ENCODE data around the gene MAEA.
"Not testable (repeated sequence)": the region's sequence is repeated elsewhere in the genome, so short reads cannot be mapped to it uniquely, and the experiment has no call there.

MAEA gene

GRCh38 chr4:1315836-1316536, 26.3 kb downstream of the MAEA start:
- H3K36me3 Mint-ChIP-seq: peaks cover 5% of the 10 kb centered on the region
- H3K9me3 Mint-ChIP-seq (ENCODE audit: low read depth): no peaks in the 10 kb centered on the region
- no peaks in the 10 kb centered on the region for H3K27me3 Mint-ChIP-seq
- no peak overlapping the region for H3K4me3 Mint-ChIP-seq
- H3K27ac Mint-ChIP-seq: peak overlapping the region; percentile 72
- peaks cover 13% of the 10 kb centered on the region for H3K4me1 Mint-ChIP-seq (ENCODE audit: low read depth)

GRCh38 chr4:1316537-1317168, 27.0 kb downstream of the MAEA start:
- Mint-ChIP-seq H3K4me1 (ENCODE audit: low read depth) (peaks cover 11% of the 10 kb centered on the region), H3K4me3 (no peak overlapping the region), H3K27me3 (no peaks in the 10 kb centered on the region), H3K9me3 (ENCODE audit: low read depth) (no peaks in the 10 kb centered on the region), H3K36me3 (peaks cover 7% of the 10 kb centered on the region), H3K27ac (no peak overlapping the region)

GRCh38 chr4:1317177-1318045, 27.7 kb downstream of the MAEA start:
- Mint-ChIP-seq H3K4me3 (no peak overlapping the region), H3K27ac (no peak overlapping the region), H3K27me3 (no peaks in the 10 kb centered on the region), H3K4me1 (ENCODE audit: low read depth) (peaks cover 9% of the 10 kb centered on the region), H3K36me3 (peaks cover 7% of the 10 kb centered on the region), H3K9me3 (ENCODE audit: low read depth) (no peaks in the 10 kb centered on the region)

- Mint-ChIP-seq H3K9me3 (ENCODE audit: low read depth) (no peaks in the 10 kb centered on the region), H3K27me3 (no peaks in the 10 kb centered on the region), H3K4me3 (no peak overlapping the region), H3K27ac (peak overlapping the region; percentile 38), H3K36me3 (peaks cover 7% of the 10 kb centered on the region), H3K4me1 (ENCODE audit: low read depth) (peaks cover 9% of the 10 kb centered on the region)
Observed at GRCh38 chr4:1318046-1318375, 28.3 kb downstream of the MAEA start.

GRCh38 chr4:1318488-1319213, 29.0 kb downstream of the MAEA start:
- Mint-ChIP-seq H3K4me1 (ENCODE audit: low read depth) (peaks cover 9% of the 10 kb centered on the region), H3K9me3 (ENCODE audit: low read depth) (no peaks in the 10 kb centered on the region), H3K36me3 (peaks cover 7% of the 10 kb centered on the region), H3K27me3 (no peaks in the 10 kb centered on the region), H3K27ac (peak overlapping the region; percentile 38), H3K4me3 (no peak overlapping the region)

GRCh38 chr4:1321486-1321885, 31.8 kb downstream of the MAEA start:
- H3K4me1 Mint-ChIP-seq (ENCODE audit: low read depth): peaks cover 2% of the 10 kb centered on the region
- H3K9me3 Mint-ChIP-seq (ENCODE audit: low read depth): no peaks in the 10 kb centered on the region
- no peak overlapping the region for H3K4me3 Mint-ChIP-seq
- H3K27me3 Mint-ChIP-seq: no peaks in the 10 kb centered on the region
- no peak overlapping the region for H3K27ac Mint-ChIP-seq
- peaks cover 4% of the 10 kb centered on the region for H3K36me3 Mint-ChIP-seq

GRCh38 chr4:1321946-1322650, 32.4 kb downstream of the MAEA start:
- Mint-ChIP-seq H3K36me3 (peaks cover 4% of the 10 kb centered on the region), H3K4me3 (no peak overlapping the region), H3K27me3 (no peaks in the 10 kb centered on the region), H3K9me3 (ENCODE audit: low read depth) (no peaks in the 10 kb centered on the region), H3K4me1 (ENCODE audit: low read depth) (peaks cover 2% of the 10 kb centered on the region), H3K27ac (no peak overlapping the region)

- Mint-ChIP-seq H3K36me3 (peaks cover 3% of the 10 kb centered on the region), H3K27me3 (no peaks in the 10 kb centered on the region), H3K4me1 (ENCODE audit: low read depth) (peaks cover 2% of the 10 kb centered on the region), H3K4me3 (no peak overlapping the region), H3K9me3 (ENCODE audit: low read depth) (no peaks in the 10 kb centered on the region), H3K27ac (no peak overlapping the region)
Observed at GRCh38 chr4:1323280-1323634, 33.6 kb downstream of the MAEA start.

GRCh38 chr4:1323635-1324442, 34.1 kb downstream of the MAEA start:
- Mint-ChIP-seq H3K4me1 (ENCODE audit: low read depth) (peaks cover 2% of the 10 kb centered on the region), H3K36me3 (peaks cover 2% of the 10 kb centered on the region), H3K27me3 (no peaks in the 10 kb centered on the region), H3K27ac (no peak overlapping the region), H3K4me3 (no peak overlapping the region), H3K9me3 (ENCODE audit: low read depth) (no peaks in the 10 kb centered on the region)

- H3K9me3 Mint-ChIP-seq (ENCODE audit: low read depth); H3K36me3 Mint-ChIP-seq; H3K27me3 Mint-ChIP-seq; H3K4me3 Mint-ChIP-seq; H3K27ac Mint-ChIP-seq; H3K4me1 Mint-ChIP-seq (ENCODE audit: low read depth): not testable (repeated sequence)
Observed at GRCh38 chr4:1324443-1325175, 34.9 kb downstream of the MAEA start.

- Mint-ChIP-seq H3K27ac (no peak overlapping the region), H3K4me1 (ENCODE audit: low read depth) (peaks cover 11% of the 10 kb centered on the region), H3K9me3 (ENCODE audit: low read depth) (no peaks in the 10 kb centered on the region), H3K27me3 (no peaks in the 10 kb centered on the region), H3K4me3 (no peak overlapping the region), H3K36me3 (peaks cover 2% of the 10 kb centered on the region)
Observed at GRCh38 chr4:1325176-1325480, 35.4 kb downstream of the MAEA start.

GRCh38 chr4:1325681-1326635, 36.3 kb downstream of the MAEA start:
- H3K27me3 Mint-ChIP-seq: no peaks in the 10 kb centered on the region
- H3K4me3 Mint-ChIP-seq: no peak overlapping the region
- H3K4me1 Mint-ChIP-seq (ENCODE audit: low read depth): peaks cover 19% of the 10 kb centered on the region
- H3K36me3 Mint-ChIP-seq: peaks cover 2% of the 10 kb centered on the region
- H3K9me3 Mint-ChIP-seq (ENCODE audit: low read depth): no peaks in the 10 kb centered on the region
- no peak overlapping the region for H3K27ac Mint-ChIP-seq
